Stimulated activated CD4-positive, alpha-beta T cell treated with anti-CD3 and anti-CD28 coated beads, TNF-alpha, amount 100 ng/mL, for 1 hour (primary cell): ENCODE data around the gene PRKAR1A.

Source experiments
- DNase-seq, 3 donors: peaks; one replicate each; pipeline ENCODE4 v3.0.0-alpha.2; 2020; ENCODE audit warnings: low read depth in 3 of 3, low spot score in 1 of 3

PRKAR1A gene

GRCh38 chr17:68599091-68599490 lies 86.9 kb downstream of the PRKAR1A start:
- no peak for DNase-seq

DNA sequence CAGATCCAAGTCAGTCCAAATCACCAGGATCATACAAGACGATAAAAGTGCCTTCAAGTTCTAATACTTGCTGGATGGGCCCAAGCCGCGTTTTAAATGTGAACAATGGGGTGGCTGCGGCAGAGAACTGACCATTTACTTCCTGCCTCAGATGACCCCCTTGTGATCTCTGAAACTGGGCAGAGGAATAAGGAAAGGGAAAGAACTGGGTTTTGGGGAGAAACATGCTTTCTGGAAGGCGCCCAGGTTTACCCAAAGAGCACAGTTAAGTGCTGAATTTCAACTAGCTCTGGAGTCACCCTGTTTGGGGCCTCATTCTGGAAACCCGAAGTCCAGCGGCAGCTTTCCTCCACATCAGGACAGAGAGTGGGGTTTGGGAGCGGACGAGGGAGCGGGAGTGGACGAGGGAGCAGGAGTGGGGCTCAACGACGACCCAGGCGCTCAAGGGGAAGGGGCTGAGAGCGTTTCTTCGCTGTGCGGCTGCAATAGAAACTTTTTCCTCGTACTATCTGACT lies 87.4 kb downstream of the PRKAR1A start:
- DNase-seq, result no peak

DNA sequence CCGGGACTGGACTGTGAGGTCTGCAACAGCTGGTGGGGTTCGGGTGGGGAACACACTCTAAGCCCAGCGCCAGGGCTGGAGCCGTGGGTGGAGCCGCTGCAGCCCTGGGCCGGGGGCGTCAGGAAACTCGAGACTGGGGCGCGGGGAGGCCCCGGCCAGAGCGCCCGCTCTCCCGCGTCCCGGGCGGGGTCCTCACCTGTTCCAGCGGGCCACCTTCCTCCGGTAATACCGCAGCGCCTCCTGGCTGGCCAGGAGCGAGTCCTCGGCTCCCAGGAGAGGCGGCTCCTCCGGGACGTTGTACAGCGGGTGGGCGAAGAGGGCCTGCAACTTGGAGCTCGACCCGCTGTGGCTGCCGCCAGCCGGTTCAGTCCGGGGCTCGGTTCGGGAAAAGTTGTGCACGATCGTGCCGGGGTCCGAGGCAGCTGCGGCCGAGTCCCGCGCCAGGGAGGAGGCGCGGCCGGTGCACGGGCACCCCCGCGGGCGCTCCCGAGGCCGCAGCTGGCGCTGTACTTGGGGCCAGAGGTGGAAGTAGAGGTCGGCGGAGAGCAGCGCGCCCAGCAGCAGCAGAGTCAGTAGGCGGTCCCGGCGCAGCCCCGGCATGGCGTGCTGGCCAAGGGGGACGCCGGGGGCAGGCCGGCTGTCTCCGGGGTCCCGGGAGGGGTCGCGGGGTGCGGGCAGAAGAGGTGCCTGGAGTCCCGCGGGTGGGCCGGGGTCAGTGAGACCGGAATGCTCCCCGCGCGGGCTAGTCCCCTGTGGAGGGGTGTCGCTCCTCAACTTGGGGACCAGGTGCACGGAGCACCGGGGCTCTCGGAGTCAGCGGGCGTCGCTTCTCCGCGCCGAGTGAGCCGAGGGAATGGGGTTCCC lies 88.1 kb downstream of the PRKAR1A start:
- no peak for DNase-seq
